HepG2 (cell line): ENCODE measurements around the gene ZDHHC14. TPM values are rescaled to one million over a fixed set of nuclear protein-coding genes. Genes with fewer than 3 reads are reported as not detected.

Experiments
- CCDC6 ChIP-seq: sonication (generic); formaldehyde crosslinking; IDR thresholded peaks from 2 replicates; pipeline ENCODE4 v1.8.1; 2022; ENCODE audit warnings: mild to moderate bottlenecking, missing genetic modification reagents, moderate library complexity
- CEBPG ChIP-seq: IDR thresholded peaks from 2 replicates; pipeline ENCODE4 v1.6.1; 2016
- CREM ChIP-seq, 2 experiments: sonication (generic) in 1 of 2; formaldehyde crosslinking in 1 of 2; IDR thresholded peaks; 2 replicates each; pipeline versions ENCODE4 v1.4.0 to v1.6.1; 2016 to 2020; ENCODE audit warnings: antibody characterized with exemption in 1 of 2, mild to moderate bottlenecking in 1 of 2, missing genetic modification reagents in 1 of 2
- EP300 ChIP-seq, 3 experiments: sonication (generic) in 1 of 3; formaldehyde crosslinking in 1 of 3; IDR thresholded peaks; 2 replicates each; pipeline versions ENCODE4 v1.5.1 to v1.6.1; 2011 to 2020; ENCODE audit warnings: low read depth in 2 of 3, low read length in 2 of 3, borderline replicate concordance in 1 of 3, improper control_type of control experiment in 1 of 3, mild to moderate bottlenecking in 1 of 3, missing genetic modification reagents in 1 of 3, moderate library complexity in 1 of 3
- KDM2A ChIP-seq: sonication (generic); formaldehyde crosslinking; IDR thresholded peaks from 2 replicates; pipeline ENCODE4 v1.4.0; 2020; ENCODE audit warnings: low read depth, missing genetic modification reagents, borderline replicate concordance
- REPIN1 ChIP-seq: sonication (generic); formaldehyde crosslinking; IDR thresholded peaks from 2 replicates; pipeline ENCODE4 v1.8.0; 2022; ENCODE audit warnings: missing genetic modification reagents, low read depth, mild to moderate bottlenecking, borderline replicate concordance
- SMC3 ChIP-seq: IDR thresholded peaks from 2 replicates; pipeline ENCODE4 v1.6.1; 2011; ENCODE audit warnings: low read length, improper control_type of control experiment
- STAG1 ChIP-seq: sonication (generic); formaldehyde crosslinking; IDR thresholded peaks from 2 replicates; pipeline ENCODE4 v1.4.0; 2020; ENCODE audit warnings: missing genetic modification reagents
- ZBTB1 ChIP-seq: sonication (generic); formaldehyde crosslinking; IDR thresholded peaks from 2 replicates; pipeline ENCODE4 v1.4.0; 2020; ENCODE audit warnings: missing genetic modification reagents, borderline replicate concordance
- ZBTB21 ChIP-seq: sonication (generic); formaldehyde crosslinking; IDR thresholded peaks from 2 replicates; pipeline ENCODE4 v1.4.0; 2020; ENCODE audit warnings: missing genetic modification reagents
- ZNF660 ChIP-seq: sonication (generic); formaldehyde crosslinking; IDR thresholded peaks from 2 replicates; pipeline ENCODE4 v1.5.1; 2020; ENCODE audit warnings: mild to moderate bottlenecking, low read depth, missing genetic modification reagents, borderline replicate concordance
- polyA plus RNA-seq, 8 experiments: library from polyadenylated mRNA; depleted of rRNA in 3 of 8; stranded (reverse) in 7 of 8; unstranded in 1 of 8; fragments of >200 nt; fragmentation: Illumina TruSeq in 4 of 8; extraction: Trizol in 4 of 8; gene quantifications; 2 replicates each; pipeline versions ENCODE4 v1.2.1 to v1.2.3, GENCODE V29; 2011 to 2016; ENCODE audit warnings: low read depth in 4 of 8, missing spikeins in 1 of 8, mixed read lengths in 1 of 8; ENCODE audit not compliant: insufficient read depth in 1 of 8
- total RNA-seq, 5 experiments: library from RNA; depleted of rRNA; stranded (reverse); fragments of >200 nt; fragmentation: Illumina TruSeq; extraction: Trizol; gene quantifications; 2 replicates each; pipeline ENCODE4 v1.2.3, GENCODE V29; 2016; ENCODE audit warnings: low read depth in 1 of 5
- TF ChIP-seq, protein P1 (sequence below): sonication (generic); formaldehyde crosslinking; IDR thresholded peaks from 2 replicates; pipeline ENCODE4 v1.4.0; 2020; ENCODE audit warnings: mild to moderate bottlenecking, missing genetic modification reagents, borderline replicate concordance
- TF ChIP-seq, protein P2 (sequence below): sonication (generic); formaldehyde crosslinking; IDR thresholded peaks from 2 replicates; pipeline ENCODE4 v1.5.1; 2020; ENCODE audit warnings: missing genetic modification reagents, mild to moderate bottlenecking, borderline replicate concordance
- TF ChIP-seq, protein P3 (sequence below): IDR thresholded peaks from 2 replicates; pipeline ENCODE4 v1.6.1; 2012; ENCODE audit warnings: low read depth, low read length, improper control_type of control experiment
- TF ChIP-seq, protein P4 (sequence below): sonication (generic); formaldehyde crosslinking; IDR thresholded peaks from 2 replicates; pipeline ENCODE4 v1.5.0; 2020; ENCODE audit warnings: missing genetic modification reagents
- TF ChIP-seq, protein P5 (sequence below): IDR thresholded peaks from 2 replicates; pipeline ENCODE4 v1.6.1; 2016; ENCODE audit warnings: missing genetic modification reagents, missing compliant biosample characterization

ZDHHC14 gene
- total and polyA plus RNA-seq, 2 of the 13 experiments (the other 11 are each of a cell fraction or from before 2014, with no cell fraction given) = 3.7 to 9.5 TPM

DNA sequence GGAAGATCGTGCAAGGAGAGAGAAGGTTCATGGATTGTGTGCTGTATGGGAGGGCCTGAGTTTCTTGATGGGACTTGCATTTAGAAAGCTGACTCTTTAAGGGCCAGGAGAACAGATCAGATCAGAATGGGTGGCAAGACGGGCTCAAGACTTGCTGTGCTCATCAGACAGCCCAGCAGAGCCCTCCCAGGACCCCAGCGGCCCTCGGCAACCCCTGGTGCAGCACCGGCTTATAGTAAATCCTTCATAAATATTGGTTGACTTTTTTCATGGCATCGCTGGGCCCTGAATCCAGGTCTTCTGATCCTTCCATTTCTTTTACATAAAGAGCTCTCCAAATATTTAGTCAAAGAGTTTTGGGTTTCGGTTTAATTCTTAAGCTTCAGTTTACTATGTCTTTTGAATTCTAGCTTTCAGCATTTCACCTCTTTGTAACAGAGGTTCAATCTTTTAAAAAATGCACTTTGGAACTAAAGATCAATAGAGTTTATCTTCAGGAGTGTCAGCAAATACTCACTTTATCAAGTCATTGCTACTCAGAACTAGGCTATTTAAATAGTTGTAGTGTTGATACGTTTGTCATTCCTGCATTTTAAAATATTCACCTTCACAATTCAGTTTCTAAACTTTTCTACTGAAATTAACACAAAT is 205.6 kb downstream of the ZDHHC14 start (continued):
- TF ChIP-seq, protein P1, sequence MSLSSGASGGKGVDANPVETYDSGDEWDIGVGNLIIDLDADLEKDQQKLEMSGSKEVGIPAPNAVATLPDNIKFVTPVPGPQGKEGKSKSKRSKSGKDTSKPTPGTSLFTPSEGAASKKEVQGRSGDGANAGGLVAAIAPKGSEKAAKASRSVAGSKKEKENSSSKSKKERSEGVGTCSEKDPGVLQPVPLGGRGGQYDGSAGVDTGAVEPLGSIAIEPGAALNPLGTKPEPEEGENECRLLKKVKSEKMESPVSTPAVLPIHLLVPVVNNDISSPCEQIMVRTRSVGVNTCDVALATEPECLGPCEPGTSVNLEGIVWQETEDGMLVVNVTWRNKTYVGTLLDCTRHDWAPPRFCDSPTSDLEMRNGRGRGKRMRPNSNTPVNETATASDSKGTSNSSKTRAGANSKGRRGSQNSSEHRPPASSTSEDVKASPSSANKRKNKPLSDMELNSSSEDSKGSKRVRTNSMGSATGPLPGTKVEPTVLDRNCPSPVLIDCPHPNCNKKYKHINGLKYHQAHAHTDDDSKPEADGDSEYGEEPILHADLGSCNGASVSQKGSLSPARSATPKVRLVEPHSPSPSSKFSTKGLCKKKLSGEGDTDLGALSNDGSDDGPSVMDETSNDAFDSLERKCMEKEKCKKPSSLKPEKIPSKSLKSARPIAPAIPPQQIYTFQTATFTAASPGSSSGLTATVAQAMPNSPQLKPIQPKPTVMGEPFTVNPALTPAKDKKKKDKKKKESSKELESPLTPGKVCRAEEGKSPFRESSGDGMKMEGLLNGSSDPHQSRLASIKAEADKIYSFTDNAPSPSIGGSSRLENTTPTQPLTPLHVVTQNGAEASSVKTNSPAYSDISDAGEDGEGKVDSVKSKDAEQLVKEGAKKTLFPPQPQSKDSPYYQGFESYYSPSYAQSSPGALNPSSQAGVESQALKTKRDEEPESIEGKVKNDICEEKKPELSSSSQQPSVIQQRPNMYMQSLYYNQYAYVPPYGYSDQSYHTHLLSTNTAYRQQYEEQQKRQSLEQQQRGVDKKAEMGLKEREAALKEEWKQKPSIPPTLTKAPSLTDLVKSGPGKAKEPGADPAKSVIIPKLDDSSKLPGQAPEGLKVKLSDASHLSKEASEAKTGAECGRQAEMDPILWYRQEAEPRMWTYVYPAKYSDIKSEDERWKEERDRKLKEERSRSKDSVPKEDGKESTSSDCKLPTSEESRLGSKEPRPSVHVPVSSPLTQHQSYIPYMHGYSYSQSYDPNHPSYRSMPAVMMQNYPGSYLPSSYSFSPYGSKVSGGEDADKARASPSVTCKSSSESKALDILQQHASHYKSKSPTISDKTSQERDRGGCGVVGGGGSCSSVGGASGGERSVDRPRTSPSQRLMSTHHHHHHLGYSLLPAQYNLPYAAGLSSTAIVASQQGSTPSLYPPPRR (CRISPR knock-in tag) = peak; percentile 78
- TF ChIP-seq, protein P2, sequence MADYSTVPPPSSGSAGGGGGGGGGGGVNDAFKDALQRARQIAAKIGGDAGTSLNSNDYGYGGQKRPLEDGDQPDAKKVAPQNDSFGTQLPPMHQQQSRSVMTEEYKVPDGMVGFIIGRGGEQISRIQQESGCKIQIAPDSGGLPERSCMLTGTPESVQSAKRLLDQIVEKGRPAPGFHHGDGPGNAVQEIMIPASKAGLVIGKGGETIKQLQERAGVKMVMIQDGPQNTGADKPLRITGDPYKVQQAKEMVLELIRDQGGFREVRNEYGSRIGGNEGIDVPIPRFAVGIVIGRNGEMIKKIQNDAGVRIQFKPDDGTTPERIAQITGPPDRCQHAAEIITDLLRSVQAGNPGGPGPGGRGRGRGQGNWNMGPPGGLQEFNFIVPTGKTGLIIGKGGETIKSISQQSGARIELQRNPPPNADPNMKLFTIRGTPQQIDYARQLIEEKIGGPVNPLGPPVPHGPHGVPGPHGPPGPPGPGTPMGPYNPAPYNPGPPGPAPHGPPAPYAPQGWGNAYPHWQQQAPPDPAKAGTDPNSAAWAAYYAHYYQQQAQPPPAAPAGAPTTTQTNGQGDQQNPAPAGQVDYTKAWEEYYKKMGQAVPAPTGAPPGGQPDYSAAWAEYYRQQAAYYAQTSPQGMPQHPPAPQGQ = no peak
- TF ChIP-seq KDM2A (no peak), ZNF660 (CRISPR knock-in tag) (no peak), STAG1 (no peak), CCDC6 (no peak), ZBTB21 (no peak), CREM (IDR thresholded peaks at IDR 0.05) (peak; percentile 75; the same call in 1 of the 2 replicates), CREM (CRISPR knock-in tag; IDR thresholded peaks at IDR 0.05) (no peak), SMC3 (peak; percentile 21; the same call in 1 of the 2 replicates), ZBTB1 (CRISPR knock-in tag) (no peak), CEBPG (peak; percentile 20; the same call in 1 of the 2 replicates), REPIN1 (CRISPR knock-in tag) (no peak), EP300 (IDR thresholded peaks at IDR 0.05; ENCODE audit: low read depth in 2 of 2, low read length in 2 of 2) (peak; percentile 28 to 76; a peak in 2 of 4 replicates), EP300 (CRISPR knock-in tag; IDR thresholded peaks at IDR 0.05; ENCODE audit: borderline replicate concordance) (no peak)
- TF ChIP-seq, protein P3, sequence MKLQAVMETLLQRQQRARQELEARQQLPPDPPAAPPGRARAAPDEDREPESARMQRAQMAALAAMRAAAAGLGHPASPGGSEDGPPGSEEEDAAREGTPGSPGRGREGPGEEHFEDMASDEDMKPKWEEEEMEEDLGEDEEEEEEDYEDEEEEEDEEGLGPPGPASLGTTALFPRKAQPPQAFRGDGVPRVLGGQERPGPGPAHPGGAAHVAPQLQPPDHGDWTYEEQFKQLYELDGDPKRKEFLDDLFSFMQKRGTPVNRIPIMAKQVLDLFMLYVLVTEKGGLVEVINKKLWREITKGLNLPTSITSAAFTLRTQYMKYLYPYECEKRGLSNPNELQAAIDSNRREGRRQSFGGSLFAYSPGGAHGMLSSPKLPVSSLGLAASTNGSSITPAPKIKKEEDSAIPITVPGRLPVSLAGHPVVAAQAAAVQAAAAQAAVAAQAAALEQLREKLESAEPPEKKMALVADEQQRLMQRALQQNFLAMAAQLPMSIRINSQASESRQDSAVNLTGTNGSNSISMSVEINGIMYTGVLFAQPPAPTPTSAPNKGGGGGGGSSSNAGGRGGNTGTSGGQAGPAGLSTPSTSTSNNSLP = peak; percentile 77
- TF ChIP-seq, protein P4, sequence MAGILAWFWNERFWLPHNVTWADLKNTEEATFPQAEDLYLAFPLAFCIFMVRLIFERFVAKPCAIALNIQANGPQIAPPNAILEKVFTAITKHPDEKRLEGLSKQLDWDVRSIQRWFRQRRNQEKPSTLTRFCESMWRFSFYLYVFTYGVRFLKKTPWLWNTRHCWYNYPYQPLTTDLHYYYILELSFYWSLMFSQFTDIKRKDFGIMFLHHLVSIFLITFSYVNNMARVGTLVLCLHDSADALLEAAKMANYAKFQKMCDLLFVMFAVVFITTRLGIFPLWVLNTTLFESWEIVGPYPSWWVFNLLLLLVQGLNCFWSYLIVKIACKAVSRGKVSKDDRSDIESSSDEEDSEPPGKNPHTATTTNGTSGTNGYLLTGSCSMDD = no peak
- TF ChIP-seq, protein P5, sequence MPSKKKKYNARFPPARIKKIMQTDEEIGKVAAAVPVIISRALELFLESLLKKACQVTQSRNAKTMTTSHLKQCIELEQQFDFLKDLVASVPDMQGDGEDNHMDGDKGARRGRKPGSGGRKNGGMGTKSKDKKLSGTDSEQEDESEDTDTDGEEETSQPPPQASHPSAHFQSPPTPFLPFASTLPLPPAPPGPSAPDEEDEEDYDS = 0 out of 2 replicates have a peak, but pooled peaks have one; percentile 11
